Stimulated activated CD8-positive, alpha-beta memory T cell treated with anti-CD3 and anti-CD28 coated beads, Interleukin-12 subunit alpha, Interleukin-12 subunit beta, amount 100 ng/mL, for 1 hour (primary cell): ENCODE results near the gene PRLHR.
"Not testable (repeated sequence)": the region's sequence is repeated elsewhere in the genome, so short reads cannot be mapped to it uniquely, and the experiment has no call there.

ENCODE experiments used
- DNase-seq: peaks from one replicate; pipeline ENCODE4 v3.0.0-alpha.2; 2020; ENCODE audit warnings: low read depth

The PRLHR gene

DNA sequence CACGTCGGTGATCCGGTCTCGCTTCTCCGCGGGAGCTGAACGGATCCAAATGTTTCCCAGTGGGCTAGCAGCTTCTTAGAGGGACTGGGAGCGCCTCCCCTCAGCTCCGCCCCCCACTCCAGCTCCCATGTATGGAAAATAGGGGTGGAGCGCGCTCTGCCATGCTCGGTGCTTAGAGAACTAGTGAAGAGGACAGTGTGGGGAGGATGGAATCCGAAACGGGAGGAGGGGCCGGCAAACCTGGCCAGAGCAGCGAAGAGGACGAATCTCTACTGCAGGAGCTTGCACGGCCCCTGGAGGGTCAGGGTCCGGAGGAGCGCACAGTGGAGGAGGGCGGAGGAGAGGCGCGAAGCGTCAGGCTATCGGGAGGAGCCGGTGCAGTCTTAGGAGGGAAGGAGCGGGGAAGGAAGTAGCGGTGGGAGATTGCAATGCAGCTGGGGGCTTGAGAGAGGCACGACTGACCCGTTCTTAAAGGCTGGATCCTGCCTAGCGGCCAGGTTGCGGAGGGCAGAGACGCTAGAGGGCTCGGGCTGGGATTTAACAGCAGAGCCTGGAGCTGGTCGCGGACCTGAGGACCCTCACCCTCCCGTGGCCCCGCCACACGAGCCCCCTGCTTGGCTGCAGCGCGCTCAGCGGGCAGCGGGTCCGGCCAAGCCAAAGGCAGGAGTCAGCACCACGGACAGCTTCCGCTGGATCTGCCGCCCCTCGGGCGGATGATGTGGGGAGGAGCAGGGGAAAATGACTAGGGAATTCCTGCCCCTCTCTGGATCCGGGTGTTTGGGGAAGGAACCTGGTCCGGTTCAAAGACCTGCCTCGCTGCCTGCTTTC is at the start of gene PRLHR:
PRLHR (minus strand) TSS at position 51 of the 828 bp plus-strand sequence. CDS start 404 bp downstream, outside the sequence.
- no peak for DNase-seq

GRCh38 chr10:118642228-118642627 is 46.8 kb upstream of the PRLHR start:
- DNase-seq, result no peak

DNA sequence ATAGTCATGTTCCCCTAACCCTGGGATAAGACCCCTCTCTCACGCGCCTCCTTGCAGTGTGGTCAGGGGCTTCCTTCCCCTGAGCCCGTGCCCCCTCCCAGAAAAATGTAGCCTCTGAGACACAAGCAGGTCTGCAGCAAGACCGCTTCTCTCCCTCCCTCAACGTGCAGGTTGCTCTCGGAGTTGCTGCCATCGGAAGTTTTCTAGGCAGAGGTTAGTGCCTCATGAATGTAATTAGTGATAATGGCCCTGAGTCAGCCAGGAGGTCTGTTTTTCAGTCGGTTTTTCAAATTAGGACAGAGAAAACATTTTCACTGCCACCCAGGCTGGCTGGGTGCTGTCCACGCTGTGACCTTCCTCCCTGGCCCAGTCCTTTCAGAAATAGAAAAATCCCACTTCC is 43.2 kb upstream of the PRLHR start:
- DNase-seq, result no peak

GRCh38 chr10:118635674-118636402 is 40.4 kb upstream of the PRLHR start:
- DNase-seq, result no peak

DNA sequence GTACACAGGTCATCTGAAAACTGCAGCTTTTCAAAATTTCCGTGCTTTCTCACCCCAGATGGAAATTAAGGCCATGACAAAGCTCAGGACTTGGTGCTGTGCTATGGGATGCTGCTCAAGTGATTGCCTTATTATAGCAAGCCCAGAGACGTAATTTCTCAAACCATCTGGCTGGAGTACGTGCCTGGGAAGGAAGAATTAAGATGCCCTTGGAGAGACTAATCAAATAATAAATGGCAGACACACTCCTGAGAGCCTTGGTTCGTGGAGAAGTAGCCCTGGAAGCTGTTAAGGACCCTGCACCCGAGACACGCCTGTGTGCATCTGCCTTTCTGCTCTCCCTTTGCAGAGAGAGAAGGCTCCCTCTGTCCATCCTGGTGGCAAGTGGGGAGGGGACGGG is 38.3 kb upstream of the PRLHR start:
- DNase-seq, result no peak

DNA sequence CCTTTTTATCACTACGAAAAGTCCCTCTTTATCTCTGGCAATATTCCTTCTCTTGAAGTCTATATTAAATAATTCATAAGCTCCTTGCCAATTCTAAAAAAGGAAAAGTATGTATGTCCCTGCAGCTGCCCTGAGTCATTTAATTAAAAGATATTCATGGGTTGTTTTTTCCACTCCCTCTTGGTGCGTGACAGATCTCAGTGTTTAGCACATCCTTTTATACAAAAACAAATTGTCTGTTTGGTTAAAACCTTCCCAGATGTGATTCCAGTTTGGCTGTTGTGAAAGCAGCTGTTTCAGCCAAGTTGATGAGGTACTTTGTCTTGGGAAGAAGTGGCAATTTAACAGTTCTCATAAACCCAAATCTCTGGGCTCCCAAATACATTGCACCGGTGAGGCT is 33.8 kb upstream of the PRLHR start:
- no peak for DNase-seq

GRCh38 chr10:118628397-118628796 is 32.9 kb upstream of the PRLHR start:
- no peak for DNase-seq

- DNase-seq, result no peak
Observed at GRCh38 chr10:118626953-118627352, 31.5 kb upstream of the PRLHR start.

DNA sequence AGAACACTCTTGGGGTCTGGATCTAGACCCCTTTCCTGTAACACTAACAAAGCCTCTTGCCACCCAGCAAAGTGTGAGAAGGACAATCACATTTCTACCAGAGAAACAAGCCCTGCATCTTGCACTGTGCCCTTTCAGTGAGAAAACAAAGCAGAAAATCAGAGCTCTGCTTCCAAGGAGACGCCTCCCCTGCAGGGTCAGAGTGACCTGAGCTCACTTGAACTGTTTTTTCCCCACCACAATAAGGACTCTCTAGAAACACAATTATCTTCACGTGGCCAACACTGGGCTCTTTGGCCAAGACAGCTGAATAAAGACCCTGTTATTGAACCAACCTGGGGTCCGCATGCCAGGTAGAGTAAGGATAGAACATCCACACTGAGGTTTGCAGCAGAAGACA is 30.1 kb upstream of the PRLHR start:
- no peak for DNase-seq

DNA sequence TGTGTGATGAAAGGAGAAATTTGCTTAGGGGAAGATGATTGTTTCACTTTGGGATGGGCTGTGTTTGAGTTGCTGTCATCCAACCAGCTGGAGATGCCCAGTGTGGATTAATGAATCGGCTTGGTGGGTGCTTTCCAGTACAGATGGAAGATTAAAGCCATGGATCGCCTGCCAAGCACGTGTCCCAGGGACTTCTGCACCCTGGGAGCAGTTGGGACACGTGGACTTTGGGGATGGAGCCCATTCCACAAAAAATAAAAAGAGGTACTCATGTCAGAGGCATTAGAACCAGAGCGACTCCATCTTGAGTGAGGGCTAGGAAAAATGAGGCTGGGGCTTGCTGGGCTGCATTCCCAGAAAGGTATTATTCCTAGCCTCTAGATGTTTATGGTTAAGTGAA is 29.3 kb upstream of the PRLHR start:
- no peak for DNase-seq

DNA sequence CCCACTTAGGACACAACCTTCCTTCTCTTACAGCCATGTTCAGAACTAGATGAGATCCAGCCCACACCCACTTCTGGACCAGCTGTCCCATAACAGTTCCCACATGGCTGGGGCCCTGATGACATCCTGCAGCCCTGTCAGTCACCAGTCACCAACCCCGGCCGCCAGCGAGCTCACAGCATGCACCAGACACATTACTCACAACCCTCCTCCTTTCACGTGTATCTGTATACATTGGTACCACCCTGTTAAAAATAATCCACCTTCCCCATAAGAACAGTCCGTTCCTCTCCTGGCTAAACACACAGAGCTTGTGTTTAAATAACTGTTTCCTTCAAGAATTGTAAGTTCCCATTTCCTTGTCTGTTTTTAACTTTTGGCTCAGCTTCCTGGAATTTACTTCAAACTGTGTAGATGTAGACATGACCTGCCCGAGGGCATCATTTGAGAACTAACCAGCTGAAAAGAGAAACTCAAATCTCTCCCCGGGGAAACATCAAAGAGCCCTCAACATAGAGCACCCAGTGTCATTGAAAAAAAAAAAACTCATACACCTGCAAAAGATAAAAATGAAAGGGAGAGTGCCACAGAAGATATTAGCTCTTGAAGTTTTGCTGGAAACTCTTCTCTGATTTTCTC is 26.0 kb upstream of the PRLHR start:
- DNase-seq, result no peak

DNA sequence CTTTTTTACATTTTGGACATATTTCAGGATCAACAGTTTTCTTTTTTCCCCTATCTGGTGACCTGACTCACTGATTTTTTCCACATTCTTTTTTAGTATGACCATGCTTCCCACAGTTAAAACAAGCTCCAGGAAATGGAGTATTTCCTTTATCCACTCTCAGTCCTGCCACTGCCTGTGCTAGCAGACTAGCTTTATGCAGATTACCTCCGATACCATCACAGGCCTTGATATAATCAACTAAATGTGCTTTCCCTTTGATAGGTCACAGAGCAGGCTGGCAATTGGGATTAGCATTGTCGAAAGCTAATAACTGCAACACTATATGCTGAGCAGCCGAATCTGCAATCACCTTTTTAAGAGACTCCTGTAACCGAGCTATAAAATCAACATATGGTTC is 18.4 kb upstream of the PRLHR start:
- not testable (repeated sequence) for DNase-seq

- DNase-seq, result no peak
Observed at GRCh38 chr10:118610577-118610976, 15.1 kb upstream of the PRLHR start.

GRCh38 chr10:118607768-118608354 is 12.4 kb upstream of the PRLHR start:
- DNase-seq, result no peak

DNA sequence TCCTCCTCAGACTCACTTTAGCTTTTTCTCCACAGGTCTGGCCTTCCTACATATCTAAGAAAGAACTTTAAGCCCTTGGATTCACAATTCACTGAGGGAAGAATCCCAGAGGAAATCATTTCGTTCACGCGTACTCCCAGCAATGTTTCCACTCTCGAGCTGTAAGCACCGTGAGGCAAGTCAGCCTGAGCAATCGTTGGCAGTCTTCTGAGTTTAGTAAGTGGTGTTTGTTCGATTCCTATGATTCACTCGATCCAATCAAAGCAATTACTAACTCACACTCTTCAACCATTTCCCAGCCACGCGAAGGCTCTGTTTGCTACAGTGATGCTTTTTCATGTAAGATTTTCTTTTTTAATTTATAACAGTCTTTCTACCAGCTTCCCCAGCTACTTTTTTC is 10.2 kb upstream of the PRLHR start:
- DNase-seq, result no peak

DNA sequence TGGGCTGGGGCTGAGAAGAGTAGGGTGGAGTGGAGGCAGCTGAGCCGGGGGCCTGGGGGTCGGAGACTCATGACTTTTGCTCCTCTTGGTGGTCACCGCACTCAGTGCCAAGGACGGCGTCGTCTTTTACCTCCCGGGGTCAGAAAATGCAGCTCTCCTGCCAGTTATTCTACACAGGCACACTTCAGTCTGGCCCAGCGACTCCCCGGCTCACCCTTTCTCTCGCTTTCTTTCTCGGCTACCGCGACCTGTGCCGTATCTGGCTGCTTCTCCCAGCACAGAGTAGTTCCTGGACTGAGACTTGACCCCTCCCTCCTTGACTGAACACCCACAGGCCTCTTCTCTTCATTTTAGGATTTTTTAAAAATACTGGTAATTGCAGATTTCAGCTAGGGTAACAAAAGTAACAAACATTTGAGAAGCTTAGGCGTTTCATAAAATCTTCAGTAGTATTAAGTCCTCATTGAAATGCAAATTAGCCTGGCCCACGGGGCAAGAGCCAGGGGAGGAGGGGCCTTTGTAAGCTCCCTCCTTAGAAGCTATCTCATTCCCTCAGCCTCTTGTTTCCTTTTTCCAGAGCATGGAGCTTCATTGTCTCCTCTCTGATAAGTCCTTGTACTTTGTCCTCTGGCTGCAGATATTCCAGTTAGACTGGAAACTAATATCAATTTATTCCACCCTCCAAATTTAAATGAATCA is 1.1 kb upstream of the PRLHR start:
- DNase-seq, result no peak

- DNase-seq, result no peak
Observed at GRCh38 chr10:118595064-118595420, 406 bp downstream of the PRLHR start.

GRCh38 chr10:118594392-118595063 is 920 bp downstream of the PRLHR start:
- DNase-seq, result no peak

- DNase-seq, result no peak
Observed at GRCh38 chr10:118592675-118593330, 2.6 kb downstream of the PRLHR start.

DNA sequence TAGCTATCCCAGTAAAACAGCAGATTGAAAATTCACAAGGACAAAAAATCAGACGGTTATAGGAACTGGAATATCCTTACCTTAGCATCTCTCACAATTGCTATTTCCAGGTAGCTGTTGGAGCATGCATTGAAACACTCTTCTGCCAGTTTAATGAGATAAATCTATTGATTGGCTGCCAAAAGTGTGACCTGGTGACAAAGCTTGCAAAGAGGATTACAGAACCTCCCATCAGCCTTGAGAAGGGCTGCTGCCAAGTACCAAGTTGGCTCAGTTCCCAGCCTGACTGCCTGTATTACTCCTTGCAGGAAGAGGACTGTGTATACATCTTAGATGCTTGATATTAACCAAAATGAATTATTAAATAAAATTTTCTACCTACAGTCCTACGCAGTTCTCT is 5.1 kb downstream of the PRLHR start:
- DNase-seq, result no peak
